HCT116 (cell line): ENCODE results near the gene PFDN5. TPM values are rescaled to one million over a fixed set of nuclear protein-coding genes. Genes with fewer than 3 reads are reported as not detected.

ENCODE experiments used
- ATAC-seq: fragments of 200-7000 bp; cut with Tn5 transposase; 2 replicates; pipeline ENCODE4 v1.9.1; 2020; ENCODE audit warnings: mild to moderate bottlenecking, moderate library complexity
- BruUV-seq: library from RNA; stranded (reverse); fragments of 400-500 nt; replicated peaks from 2 replicates; lab custom pipeline; 2021; lab: Mats Ljungman, UMichigan
- CTCF ChIA-PET: fragments of 300-600 bp; sonication (Branson Sonifier 250); formaldehyde crosslinking; loops from one replicate; lab custom pipeline; 2021; ENCODE audit warnings: antibody characterized with exemption; lab: Charles Lee
- POLR2A ChIA-PET: fragments of 300-600, 350-600 bp; sonication (Branson Sonifier 250); formaldehyde crosslinking; loops from one replicate; lab custom pipeline; 2021; ENCODE audit warnings: antibody characterized with exemption; lab: Charles Lee
- RAD21 ChIA-PET, 2 experiments: fragments of 300-600 bp; sonication (Branson Sonifier 250); formaldehyde crosslinking; loops; one replicate each; lab custom pipeline; 2023; ENCODE audit warnings: low total read pairs in 2 of 2; ENCODE audit not compliant: uncharacterized antibody in 2 of 2, unreplicated experiment in 2 of 2, low non-redundant PET in 1 of 2; lab: Charles Lee
- DNase-seq: peaks from one replicate; pipeline ENCODE4 v3.0.0-alpha.2; 2010; ENCODE audit warnings: low read depth, low spot score
- H2AFZ ChIP-seq: fragments of 200-600 bp; shearing (Covaris generic), sonication (generic); 2 replicates; pipeline ENCODE4 v1.6.1; 2017; ENCODE audit warnings: low read depth, mixed run types, mixed read lengths, antibody characterized with exemption, low read length; ENCODE audit not compliant: poor library complexity, severe bottlenecking
- H3K27ac ChIP-seq: 2 replicates; pipeline ENCODE4 v1.5.1; 2012; ENCODE audit warnings: low read depth, low read length
- H3K27me3 ChIP-seq: fragments of 200-600 bp; sonication (generic); 2 replicates; pipeline ENCODE4 v1.6.1; 2016; ENCODE audit warnings: mixed run types, low read length, mixed read lengths; ENCODE audit not compliant: insufficient read depth
- H3K36me3 ChIP-seq, 2 experiments: fragments of 200-500 bp in 1 of 2; fragments of 200-600 bp in 1 of 2; sonication (Bioruptor generic) in 1 of 2; sonication (generic) in 1 of 2; 2 replicates each; pipeline versions ENCODE4 v1.5.1 to v1.6.1; 2014 to 2016; ENCODE audit warnings: low read length in 2 of 2, inconsistent platforms in 1 of 2, mixed read lengths in 1 of 2, mixed run types in 1 of 2; ENCODE audit not compliant: insufficient read depth in 2 of 2, control insufficient read depth in 1 of 2
- H3K4me1 ChIP-seq, 2 experiments: fragments of 200-600 bp in 1 of 2; sonication (generic) in 1 of 2; 2 replicates each; pipeline versions ENCODE4 v1.5.1 to v1.6.1; 2012 to 2017; ENCODE audit warnings: low read length in 2 of 2, inconsistent platforms in 1 of 2, mild to moderate bottlenecking in 1 of 2, mixed read lengths in 1 of 2, mixed run types in 1 of 2, moderate library complexity in 1 of 2; ENCODE audit not compliant: insufficient read depth in 2 of 2, control insufficient read depth in 1 of 2
- H3K4me2 ChIP-seq: fragments of 200-600 bp; sonication (generic); 2 replicates; pipeline ENCODE4 v1.6.1; 2017; ENCODE audit warnings: mixed run types, low read length, mixed read lengths
- H3K4me3 ChIP-seq, 2 experiments: fragments of 200-600 bp in 1 of 2; sonication (generic) in 1 of 2; replicated peaks in 1 of 2; 2 replicates each; pipeline ENCODE4 v1.5.1; 2011 to 2016; ENCODE audit warnings: low read length in 2 of 2, control low read depth in 1 of 2, low read depth in 1 of 2, mild to moderate bottlenecking in 1 of 2, mixed read lengths in 1 of 2, mixed run types in 1 of 2
- H3K79me2 ChIP-seq: fragments of 200-600 bp; sonication (generic); 2 replicates; pipeline ENCODE4 v1.6.1; 2017; ENCODE audit warnings: mild to moderate bottlenecking, mixed run types, low read length, moderate library complexity, mixed read lengths; ENCODE audit not compliant: insufficient read depth
- H3K9ac ChIP-seq: fragments of 200-600 bp; sonication (generic); 2 replicates; pipeline ENCODE4 v1.6.1; 2016; ENCODE audit warnings: low read length, mixed read lengths
- H3K9me2 ChIP-seq: fragments of 200-600 bp; sonication (generic), shearing (Covaris generic); 2 replicates; pipeline ENCODE4 v1.6.1; 2017; ENCODE audit warnings: mixed run types, mild to moderate bottlenecking, moderate library complexity; ENCODE audit not compliant: insufficient read depth
- H3K9me3 ChIP-seq, 2 experiments: fragments of 200-500 bp in 1 of 2; fragments of 200-600 bp in 1 of 2; sonication (Bioruptor generic) in 1 of 2; sonication (generic) in 1 of 2; 2 replicates each; pipeline ENCODE4 v1.6.1; 2014 to 2017; ENCODE audit warnings: low read length in 2 of 2, mixed read lengths in 2 of 2, inconsistent platforms in 1 of 2, low read depth in 1 of 2, mild to moderate bottlenecking in 1 of 2, mixed run types in 1 of 2, moderate library complexity in 1 of 2; ENCODE audit not compliant: control insufficient read depth in 1 of 2, insufficient read depth in 1 of 2
- H4K20me1 ChIP-seq: fragments of 200-600 bp; sonication (generic), shearing (Covaris generic); 2 replicates; pipeline ENCODE4 v1.6.1; 2017; ENCODE audit warnings: mixed run types, mild to moderate bottlenecking, moderate library complexity; ENCODE audit not compliant: insufficient read depth
- CBX3 ChIP-seq: IDR thresholded peaks from 2 replicates; pipeline ENCODE4 v1.6.1; 2012; ENCODE audit warnings: low read depth
- CEBPB ChIP-seq: IDR thresholded peaks from 2 replicates; pipeline ENCODE4 v1.6.1; 2012; ENCODE audit warnings: low read depth
- ELF1 ChIP-seq: IDR thresholded peaks from 2 replicates; pipeline ENCODE4 v1.6.1; 2012; ENCODE audit warnings: low read depth, borderline replicate concordance
- EZH2phosphoT487 ChIP-seq: fragments of 200-600 bp; IDR thresholded peaks from 2 replicates; pipeline ENCODE4 v1.6.1; 2018; ENCODE audit warnings: antibody characterized with exemption, borderline replicate concordance
- FOSL1 ChIP-seq: IDR thresholded peaks from 2 replicates; pipeline ENCODE4 v1.6.1; 2012; ENCODE audit warnings: low read depth
- JUND ChIP-seq: IDR thresholded peaks from 2 replicates; pipeline ENCODE4 v1.6.1; 2012
- REST ChIP-seq: IDR thresholded peaks from 2 replicates; pipeline ENCODE4 v1.6.1; 2012; ENCODE audit warnings: low read depth
- SIN3A ChIP-seq: IDR thresholded peaks from 2 replicates; pipeline ENCODE4 v1.6.1; 2012; ENCODE audit warnings: low read depth
- TCF7L2 ChIP-seq: IDR thresholded peaks from 2 replicates; pipeline ENCODE4 v1.7.0; 2011; ENCODE audit warnings: borderline replicate concordance, inconsistent platforms; ENCODE audit not compliant: insufficient read depth, insufficient read length; ENCODE audit errors: extremely low read depth
- ZFX ChIP-seq: fragments of 450-650 bp; IDR thresholded peaks from 2 replicates; pipeline ENCODE4 v1.6.1; 2017
- intact Hi-C: fragments of 100-400 bp; cut with micrococcal nuclease; formaldehyde crosslinking; loops from 2 replicates; pipeline ENCODE4 v1.10.0; 2022
- total RNA-seq: library from RNA; stranded (reverse); gene quantifications from one replicate; pipeline ENCODE4 v1.2.1, GENCODE V29; 2021; ENCODE audit not compliant: unreplicated experiment
- TF ChIP-seq, protein P1 (sequence below): IDR thresholded peaks from 2 replicates; pipeline ENCODE4 v1.6.1; 2011; ENCODE audit warnings: mild to moderate bottlenecking, low read length, moderate library complexity; ENCODE audit not compliant: insufficient replicate concordance; ENCODE audit errors: extremely low read depth

PFDN5 gene
- total RNA-seq, 1 experiment from 2014 or later: 318 TPM

- no peaks in the 10 kb centered on the region for H3K79me2 ChIP-seq
- H4K20me1 ChIP-seq: no peaks in the 10 kb centered on the region
- RAD21 ChIA-PET: interaction anchor here in 1 of 2 experiments (0.6 kb wide), 1 partner anchor 333 kb away, joined by 3 read pairs; no protein-coding TSS in a partner anchor
- H2AFZ ChIP-seq: no peak overlapping the region
- no peaks in the 10 kb centered on the region for H3K9me2 ChIP-seq
- H3K27ac ChIP-seq: no peak overlapping the region
- intact Hi-C loops: no loop called here
- ATAC-seq (no peak), DNase-seq (no peak)
- no peak overlapping the region for H3K9ac ChIP-seq
- no peak overlapping the region for H3K4me3 ChIP-seq
- peaks cover 0 to under 1% of the 10 kb centered on the region in 2 experiments; a peak in 1 of 4 replicates for H3K4me1 ChIP-seq
- H3K36me3 ChIP-seq: no peaks in the 10 kb centered on the region
- H3K27me3 ChIP-seq: 0 out of 2 replicates have a peak, but pooled peaks cover 3% of the 10 kb centered on the region
- CTCF ChIA-PET: interaction anchor here (1.0 to 1.1 kb wide), 2 partner anchors 11 to 19 kb away, joined by 3 to 5 read pairs; partner anchors contain the start of gene AAAS
- no TSS peak for BruUV-seq
- H3K9me3 ChIP-seq: no peaks in the 10 kb centered on the region
- no peak overlapping the region for H3K4me2 ChIP-seq
- POLR2A ChIA-PET: no interaction called here
- no peak for TF ChIP-seq ELF1
- TF ChIP-seq FOSL1: no peak
- no peak for TF ChIP-seq JUND
- no peak for TF ChIP-seq CEBPB
- TF ChIP-seq SIN3A: no peak
- TF ChIP-seq ZFX: no peak
- TF ChIP-seq, protein P1, sequence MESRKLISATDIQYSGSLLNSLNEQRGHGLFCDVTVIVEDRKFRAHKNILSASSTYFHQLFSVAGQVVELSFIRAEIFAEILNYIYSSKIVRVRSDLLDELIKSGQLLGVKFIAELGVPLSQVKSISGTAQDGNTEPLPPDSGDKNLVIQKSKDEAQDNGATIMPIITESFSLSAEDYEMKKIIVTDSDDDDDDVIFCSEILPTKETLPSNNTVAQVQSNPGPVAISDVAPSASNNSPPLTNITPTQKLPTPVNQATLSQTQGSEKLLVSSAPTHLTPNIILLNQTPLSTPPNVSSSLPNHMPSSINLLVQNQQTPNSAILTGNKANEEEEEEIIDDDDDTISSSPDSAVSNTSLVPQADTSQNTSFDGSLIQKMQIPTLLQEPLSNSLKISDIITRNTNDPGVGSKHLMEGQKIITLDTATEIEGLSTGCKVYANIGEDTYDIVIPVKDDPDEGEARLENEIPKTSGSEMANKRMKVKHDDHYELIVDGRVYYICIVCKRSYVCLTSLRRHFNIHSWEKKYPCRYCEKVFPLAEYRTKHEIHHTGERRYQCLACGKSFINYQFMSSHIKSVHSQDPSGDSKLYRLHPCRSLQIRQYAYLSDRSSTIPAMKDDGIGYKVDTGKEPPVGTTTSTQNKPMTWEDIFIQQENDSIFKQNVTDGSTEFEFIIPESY: no peak
- TF ChIP-seq EZH2phosphoT487: no peak
- TF ChIP-seq CBX3: no peak
- TF ChIP-seq REST: no peak
- TF ChIP-seq TCF7L2: no peak
These were observed 37.4 kb downstream of the PFDN5 start for GRCh38 chr12:53332744-53333143.
